ENCODE measurements around the gene SMURF1.

SMURF1 gene

GRCh38 chr7:99034932-99035722 is 108.8 kb downstream of the SMURF1 start:
- no peak overlapping the region for H3K4me3 ChIP-seq (ENCODE audit: low read length)
- no peak for TF ChIP-seq ZNF274 (IDR thresholded peaks at IDR 0.05; ENCODE audit: low read depth, low read length)

GRCh38 chr7:99033765-99034164 is 110.1 kb downstream of the SMURF1 start:
- H3K4me3 ChIP-seq (ENCODE audit: low read length), result no peak overlapping the region
- no peak for TF ChIP-seq ZNF274 (IDR thresholded peaks at IDR 0.05; ENCODE audit: low read depth, low read length)

- no peak overlapping the region for H3K4me3 ChIP-seq (ENCODE audit: low read length)
- TF ChIP-seq ZNF274 (IDR thresholded peaks at IDR 0.05; ENCODE audit: low read depth, low read length), result no peak
These were observed 111.0 kb downstream of the SMURF1 start for GRCh38 chr7:99032928-99033327.

GRCh38 chr7:99031496-99031895 is 112.4 kb downstream of the SMURF1 start:
- no peak overlapping the region for H3K4me3 ChIP-seq (ENCODE audit: low read length)
- TF ChIP-seq ZNF274 (IDR thresholded peaks at IDR 0.05; ENCODE audit: low read depth, low read length), result no peak

- no peak for TF ChIP-seq ZNF274 (IDR thresholded peaks at IDR 0.05; ENCODE audit: low read depth, low read length)
These were observed 113.0 kb downstream of the SMURF1 start for GRCh38 chr7:99030951-99031350.

GRCh38 chr7:99030457-99030856 is 113.5 kb downstream of the SMURF1 start:
- H3K4me3 ChIP-seq (ENCODE audit: low read length), result no peak overlapping the region
- no peak for TF ChIP-seq ZNF274 (IDR thresholded peaks at IDR 0.05; ENCODE audit: low read depth, low read length)

More at GRCh38 chr7:99030951-99031350, 113.0 kb downstream of the SMURF1 start:
- H3K4me3 ChIP-seq (ENCODE audit: low read length), result no peak overlapping the region

- H3K4me3 ChIP-seq (ENCODE audit: low read length), result no peak overlapping the region
- TF ChIP-seq ZNF274 (IDR thresholded peaks at IDR 0.05; ENCODE audit: low read depth, low read length), result no peak
These were observed 114.2 kb downstream of the SMURF1 start for GRCh38 chr7:99029466-99030435.

- no peak overlapping the region for H3K4me3 ChIP-seq (ENCODE audit: low read length)
- TF ChIP-seq ZNF274 (IDR thresholded peaks at IDR 0.05; ENCODE audit: low read depth, low read length), result no peak
These were observed 115.5 kb downstream of the SMURF1 start for GRCh38 chr7:99028261-99028973.

- no peak overlapping the region for H3K4me3 ChIP-seq (ENCODE audit: low read length)
- no peak for TF ChIP-seq ZNF274 (IDR thresholded peaks at IDR 0.05; ENCODE audit: low read depth, low read length)
These were observed 116.1 kb downstream of the SMURF1 start for GRCh38 chr7:99027841-99028240.

- no peak overlapping the region for H3K4me3 ChIP-seq (ENCODE audit: low read length)
- TF ChIP-seq ZNF274 (IDR thresholded peaks at IDR 0.05; ENCODE audit: low read depth, low read length), result no peak
These were observed 116.7 kb downstream of the SMURF1 start for GRCh38 chr7:99027241-99027640.

- no peak overlapping the region for H3K4me3 ChIP-seq (ENCODE audit: low read length)
- TF ChIP-seq ZNF274 (IDR thresholded peaks at IDR 0.05; ENCODE audit: low read depth, low read length), result no peak
These were observed 119.8 kb downstream of the SMURF1 start for GRCh38 chr7:99024066-99024465.

- no peak for TF ChIP-seq ZNF274 (IDR thresholded peaks at IDR 0.05; ENCODE audit: low read depth, low read length)
- H3K4me3 ChIP-seq (ENCODE audit: low read length), result no peak overlapping the region
These were observed 121.9 kb downstream of the SMURF1 start for GRCh38 chr7:99021941-99022560.

GRCh38 chr7:99020413-99020715 is 123.5 kb downstream of the SMURF1 start:
- H3K4me3 ChIP-seq (ENCODE audit: low read length), result no peak overlapping the region
- TF ChIP-seq ZNF274 (IDR thresholded peaks at IDR 0.05; ENCODE audit: low read depth, low read length), result no peak
